H9 (cell line): ENCODE data around the gene PTPRH. TPM values are rescaled to one million over a fixed set of nuclear protein-coding genes. Genes with fewer than 3 reads are reported as not detected.

Experiments
- DNase-seq: peaks from one replicate; pipeline ENCODE4 v3.0.0-alpha.2; 2017
- H2AFZ ChIP-seq: one replicate; pipeline ENCODE4 v1.6.1; 2013; ENCODE audit warnings: mild to moderate bottlenecking, low read length, control low read depth, moderate library complexity
- H2AK5ac ChIP-seq: 2 replicates; pipeline ENCODE4 v1.6.1; 2013; ENCODE audit warnings: low read length, control low read depth, mixed read lengths; ENCODE audit not compliant: insufficient read length
- H2BK120ac ChIP-seq: one replicate; pipeline ENCODE4 v1.6.1; 2013; ENCODE audit warnings: low read depth, mild to moderate bottlenecking, low read length, control low read depth, inconsistent platforms; ENCODE audit not compliant: poor library complexity, severe bottlenecking
- H2BK12ac ChIP-seq: 2 replicates; pipeline ENCODE4 v1.6.1; 2013; ENCODE audit warnings: low read length, control low read depth, mixed read lengths, low read depth; ENCODE audit not compliant: insufficient read length
- H2BK15ac ChIP-seq: 2 replicates; pipeline ENCODE4 v1.6.1; 2013; ENCODE audit warnings: low read depth, low read length, control low read depth
- H2BK20ac ChIP-seq: one replicate; pipeline ENCODE4 v1.6.1; 2013; ENCODE audit warnings: low read depth, mild to moderate bottlenecking, low read length, control low read depth, inconsistent platforms; ENCODE audit not compliant: poor library complexity, severe bottlenecking
- H2BK5ac ChIP-seq: 2 replicates; pipeline ENCODE4 v1.6.1; 2013; ENCODE audit warnings: low read length, control low read depth, mixed read lengths; ENCODE audit not compliant: insufficient read length
- H3K14ac ChIP-seq: 2 replicates; pipeline ENCODE4 v1.6.1; 2013; ENCODE audit warnings: low read length, control low read depth; ENCODE audit not compliant: insufficient read depth
- H3K18ac ChIP-seq: 2 replicates; pipeline ENCODE4 v1.6.1; 2013; ENCODE audit warnings: low read depth, mild to moderate bottlenecking, mixed read lengths, low read length, control low read depth; ENCODE audit not compliant: insufficient read length
- H3K23ac ChIP-seq: 2 replicates; pipeline ENCODE4 v1.6.1; 2013; ENCODE audit warnings: low read length, control low read depth, mixed read lengths, low read depth; ENCODE audit not compliant: insufficient read length
- H3K23me2 ChIP-seq: 2 replicates; pipeline ENCODE4 v1.6.1; 2013; ENCODE audit warnings: low read depth, mild to moderate bottlenecking, mixed read lengths, low read length, control low read depth; ENCODE audit not compliant: insufficient read length, poor library complexity, severe bottlenecking
- H3K27ac ChIP-seq: 2 replicates; pipeline ENCODE4 v1.5.1; 2013; ENCODE audit warnings: low read length, control low read depth, mixed read lengths, low read depth; ENCODE audit not compliant: insufficient read length
- H3K27me3 ChIP-seq: 2 replicates; pipeline ENCODE4 v1.6.1; 2013; ENCODE audit warnings: low read length, control low read depth, inconsistent platforms; ENCODE audit not compliant: insufficient read depth
- H3K4ac ChIP-seq: 2 replicates; pipeline ENCODE4 v1.6.1; 2013; ENCODE audit warnings: low read depth, mild to moderate bottlenecking, control low read depth, inconsistent platforms, low read length, moderate library complexity
- H3K4me1 ChIP-seq: 2 replicates; pipeline ENCODE4 v1.6.1; 2013; ENCODE audit warnings: low read length, control low read depth, inconsistent platforms; ENCODE audit not compliant: insufficient read depth
- H3K4me2 ChIP-seq: 2 replicates; pipeline ENCODE4 v1.6.1; 2013; ENCODE audit warnings: low read length, control low read depth, mixed read lengths; ENCODE audit not compliant: insufficient read length, insufficient read depth
- H3K56ac ChIP-seq: 2 replicates; pipeline ENCODE4 v1.6.1; 2013; ENCODE audit warnings: low read depth, mild to moderate bottlenecking, mixed read lengths, low read length, control low read depth; ENCODE audit not compliant: insufficient read length
- H3K79me1 ChIP-seq: 2 replicates; pipeline ENCODE4 v1.6.1; 2013; ENCODE audit warnings: low read depth, mild to moderate bottlenecking, moderate library complexity, low read length, control low read depth, inconsistent platforms; ENCODE audit not compliant: insufficient read depth, poor library complexity, severe bottlenecking
- H3K79me2 ChIP-seq: 2 replicates; pipeline ENCODE4 v1.6.1; 2013; ENCODE audit warnings: low read length, control low read depth, inconsistent platforms; ENCODE audit not compliant: insufficient read depth
- H3K9ac ChIP-seq: 2 replicates; pipeline ENCODE4 v1.6.1; 2013; ENCODE audit warnings: low read length, control low read depth, mixed read lengths; ENCODE audit not compliant: insufficient read length; ENCODE audit errors: extremely low read depth
- H3K9me3 ChIP-seq: one replicate; pipeline ENCODE4 v1.6.1; 2013; ENCODE audit warnings: low read depth, low read length, inconsistent platforms; ENCODE audit not compliant: control insufficient read depth
- H3T11ph ChIP-seq: one replicate; pipeline ENCODE4 v1.6.1; 2013; ENCODE audit warnings: mild to moderate bottlenecking, low read length, control low read depth, inconsistent platforms
- H4K20me1 ChIP-seq: one replicate; pipeline ENCODE4 v1.6.1; 2013; ENCODE audit not compliant: control insufficient read depth, insufficient read length, insufficient read depth
- H4K5ac ChIP-seq: 2 replicates; pipeline ENCODE4 v1.6.1; 2013; ENCODE audit warnings: low read depth, mild to moderate bottlenecking, mixed read lengths, low read length, control low read depth; ENCODE audit not compliant: insufficient read length
- H4K8ac ChIP-seq: replicated peaks from 2 replicates; pipeline ENCODE4 v1.6.1; 2013; ENCODE audit warnings: low read length, control low read depth, mixed read lengths, low read depth; ENCODE audit not compliant: insufficient read length
- H4K91ac ChIP-seq: 2 replicates; pipeline ENCODE4 v1.6.1; 2013; ENCODE audit warnings: low read depth, mild to moderate bottlenecking, moderate library complexity, mixed read lengths, low read length, control low read depth; ENCODE audit not compliant: insufficient read length
- H3K27ac Mint-ChIP-seq, 3 experiments: 2 replicates in 2 of 3; 3 replicates in 1 of 3; pipeline ENCODE4 v1.8.0; 2020 to 2021; ENCODE audit warnings: mixed read lengths in 3 of 3, mild to moderate bottlenecking in 1 of 3, moderate library complexity in 1 of 3
- H3K27me3 Mint-ChIP-seq: 2 replicates; pipeline ENCODE4 v1.8.0; 2021; ENCODE audit warnings: low read depth, mild to moderate bottlenecking, moderate library complexity, mixed read lengths
- H3K36me3 Mint-ChIP-seq, 3 experiments: 2 replicates in 2 of 3; 3 replicates in 1 of 3; pipeline ENCODE4 v1.8.0; 2020 to 2021; ENCODE audit warnings: low read depth in 3 of 3, mixed read lengths in 3 of 3; ENCODE audit not compliant: insufficient read depth in 1 of 3
- H3K4me1 Mint-ChIP-seq, 2 experiments: 2 replicates each; pipeline ENCODE4 v1.8.0; 2020; ENCODE audit warnings: mixed read lengths in 2 of 2
- H3K4me3 Mint-ChIP-seq, 2 experiments: 2 replicates in 1 of 2; 3 replicates in 1 of 2; pipeline ENCODE4 v1.8.0; 2020 to 2021; ENCODE audit warnings: mild to moderate bottlenecking in 2 of 2, mixed read lengths in 2 of 2, moderate library complexity in 1 of 2
- H3K9me3 Mint-ChIP-seq, 2 experiments: 2 replicates in 1 of 2; 3 replicates in 1 of 2; pipeline ENCODE4 v1.8.0; 2020; ENCODE audit warnings: mild to moderate bottlenecking in 2 of 2, mixed read lengths in 2 of 2, moderate library complexity in 1 of 2
- WGBS: extraction: QIAGEN DNeasy Blood & Tissue Kit; methylation state at CpG from one replicate; pipeline ENCODE4 v1.1.7; 2013; ENCODE audit warnings: missing lambda C conversion rate, low lambda C conversion rate, mixed read lengths; ENCODE audit not compliant: insufficient read length; ENCODE audit errors: extremely low coverage; 5-methylcytosine and 5-hydroxymethylcytosine counted together
- total RNA-seq: library from RNA; stranded (reverse); gene quantifications from 2 replicates; pipeline ENCODE4 v1.2.1, GENCODE V29; 2021
- TF ChIP-seq, protein P1 (sequence below): fragments of 200-600 bp; sonication (generic); conservative IDR thresholded peaks from 3 replicates; pipeline ENCODE4 v1.8.0; 2021; ENCODE audit warnings: antibody characterized with exemption, mild to moderate bottlenecking

Gene PTPRH
- total RNA-seq, 1 experiment from 2014 or later: 0.24 TPM

DNA sequence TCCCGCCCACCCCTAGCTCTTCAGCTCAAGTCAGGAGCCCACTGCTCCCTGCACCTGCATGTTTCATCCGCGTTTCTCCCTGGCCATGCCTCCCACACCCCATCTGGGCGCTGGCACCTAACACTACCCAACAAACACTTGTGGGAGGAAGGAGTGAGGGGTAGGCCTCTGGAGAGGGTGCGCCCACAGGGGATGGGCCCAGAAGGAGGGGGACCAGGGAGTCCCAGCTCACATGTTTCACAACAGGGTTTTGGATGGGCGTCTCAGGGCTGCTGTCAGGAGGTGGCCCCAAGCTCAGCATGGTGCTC is 31.4 kb upstream of the PTPRH start:
- Mint-ChIP-seq H3K27me3 (no peaks in the 10 kb centered on the region), H3K36me3 (peaks cover 31 to 83% (median 78%) of the 10 kb centered on the region in 3 experiments; a peak in 6 of 7 replicates), H3K27ac (no peak overlapping the region), H3K9me3 (no peaks in the 10 kb centered on the region), H3K4me3 (no peak overlapping the region; a peak in 1 of 5 replicates), H3K4me1 (no peaks in the 10 kb centered on the region)
- Histone ChIP-seq H4K91ac (no peak overlapping the region), H3K56ac (no peak overlapping the region), H4K8ac (no peak overlapping the region), H2BK15ac (no peak overlapping the region), H3K4ac (no peak overlapping the region), H4K5ac (no peak overlapping the region), H3K23ac (no peak overlapping the region), H3K27ac (no peak overlapping the region), H3K9me3 (no peaks in the 10 kb centered on the region), H3K27me3 (no peaks in the 10 kb centered on the region), H3K4me2 (no peak overlapping the region), H3K79me1 (no peaks in the 10 kb centered on the region), H2AFZ (no peak overlapping the region), H2BK120ac (no peak overlapping the region), H2BK5ac (no peak overlapping the region), H3T11ph (no peak overlapping the region), H2BK20ac (no peak overlapping the region), H3K4me1 (no peaks in the 10 kb centered on the region), H4K20me1 (no peaks in the 10 kb centered on the region), H3K9ac (no peak overlapping the region), H3K23me2 (no peaks in the 10 kb centered on the region), H2BK12ac (no peak overlapping the region), H2AK5ac (no peak overlapping the region), H3K14ac (no peak overlapping the region; the same call in 1 of the 2 replicates), H3K18ac (no peak overlapping the region), H3K79me2 (no peaks in the 10 kb centered on the region)
- DNase-seq: no peak
- WGBS: no CpG with 5 or more reads among the region's 6 CpGs
- TF ChIP-seq, protein P1, sequence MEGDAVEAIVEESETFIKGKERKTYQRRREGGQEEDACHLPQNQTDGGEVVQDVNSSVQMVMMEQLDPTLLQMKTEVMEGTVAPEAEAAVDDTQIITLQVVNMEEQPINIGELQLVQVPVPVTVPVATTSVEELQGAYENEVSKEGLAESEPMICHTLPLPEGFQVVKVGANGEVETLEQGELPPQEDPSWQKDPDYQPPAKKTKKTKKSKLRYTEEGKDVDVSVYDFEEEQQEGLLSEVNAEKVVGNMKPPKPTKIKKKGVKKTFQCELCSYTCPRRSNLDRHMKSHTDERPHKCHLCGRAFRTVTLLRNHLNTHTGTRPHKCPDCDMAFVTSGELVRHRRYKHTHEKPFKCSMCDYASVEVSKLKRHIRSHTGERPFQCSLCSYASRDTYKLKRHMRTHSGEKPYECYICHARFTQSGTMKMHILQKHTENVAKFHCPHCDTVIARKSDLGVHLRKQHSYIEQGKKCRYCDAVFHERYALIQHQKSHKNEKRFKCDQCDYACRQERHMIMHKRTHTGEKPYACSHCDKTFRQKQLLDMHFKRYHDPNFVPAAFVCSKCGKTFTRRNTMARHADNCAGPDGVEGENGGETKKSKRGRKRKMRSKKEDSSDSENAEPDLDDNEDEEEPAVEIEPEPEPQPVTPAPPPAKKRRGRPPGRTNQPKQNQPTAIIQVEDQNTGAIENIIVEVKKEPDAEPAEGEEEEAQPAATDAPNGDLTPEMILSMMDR: no peak
